K562 (cell line): ENCODE data around the gene ZNF343. TPM values are rescaled to one million over a fixed set of nuclear protein-coding genes. Genes with fewer than 3 reads are reported as not detected.

Source experiments
- ATAC-seq: fragments of 200-7000 bp; cut with Tn5 transposase; 3 replicates; pipeline ENCODE4 v1.9.1; 2020; ENCODE audit warnings: moderate library complexity
- BruUV-seq: library from RNA; stranded (reverse); fragments of 400-500 nt; replicated peaks from 2 replicates; lab custom pipeline; 2021; lab: Mats Ljungman, UMichigan
- CTCF ChIA-PET: fragments of 300-600 bp; formaldehyde crosslinking; extraction: SDS; loops from one replicate; lab custom pipeline; 2021; ENCODE audit warnings: low intra/inter-chr PET ratio; lab: Yijun Ruan, JAX
- POLR2A ChIA-PET: fragments of 300-600, 350-650 bp; sonication (Branson Sonifier 250); formaldehyde crosslinking; extraction: SDS; loops from one replicate; lab custom pipeline; 2021; ENCODE audit warnings: antibody characterized with exemption, inconsistent platforms; lab: Yijun Ruan, JAX
- DNase-seq, 4 experiments: peaks; one replicate each; pipeline versions ENCODE4 v3.0.0 to v3.0.0-alpha.2; 2011 to 2018; ENCODE audit warnings: low spot score in 3 of 4, mixed read lengths in 3 of 4; ENCODE audit errors: extremely low read depth in 1 of 4
- FAIRE-seq: peaks from 2 replicates; lab custom pipeline; 2011; peaks lifted over from hg19 to GRCh38; lab: Jason Lieb, UNC
- H2AFZ ChIP-seq: 2 replicates; pipeline ENCODE4 v1.6.0; 2011; ENCODE audit warnings: low read depth, low read length, control low read depth, inconsistent platforms
- H3K27ac ChIP-seq: fragments of 200-600 bp; 3 replicates; pipeline ENCODE4 v1.8.0; 2011; ENCODE audit warnings: low read depth, mild to moderate bottlenecking, control low read depth, inconsistent platforms, low read length, moderate library complexity, mixed read lengths; ENCODE audit errors: extremely low read depth
- H3K27me3 ChIP-seq, 2 experiments: fragments of 300-600 bp in 1 of 2; 2 replicates in 1 of 2; 3 replicates in 1 of 2; pipeline versions ENCODE4 v1.6.0 to v1.8.0; 2011; ENCODE audit warnings: inconsistent platforms in 2 of 2, low read length in 2 of 2, mild to moderate bottlenecking in 1 of 2, mixed read lengths in 1 of 2, moderate library complexity in 1 of 2; ENCODE audit not compliant: control insufficient read depth in 2 of 2, insufficient read depth in 2 of 2
- H3K36me3 ChIP-seq: fragments of 300-600 bp; 3 replicates; pipeline ENCODE4 v1.8.0; 2011; ENCODE audit warnings: mild to moderate bottlenecking, low read length, inconsistent platforms; ENCODE audit not compliant: control insufficient read depth, insufficient read depth
- H3K4me1 ChIP-seq, 2 experiments: fragments of 200-600 bp in 1 of 2; replicated peaks in 1 of 2; 2 replicates in 1 of 2; 3 replicates in 1 of 2; pipeline versions ENCODE4 v1.5.1 to v1.8.0; 2011; ENCODE audit warnings: inconsistent platforms in 2 of 2, low read length in 2 of 2, mild to moderate bottlenecking in 1 of 2, mixed read lengths in 1 of 2, moderate library complexity in 1 of 2; ENCODE audit not compliant: control insufficient read depth in 2 of 2, insufficient read depth in 2 of 2
- H3K4me2 ChIP-seq: 2 replicates; pipeline ENCODE4 v1.6.1; 2011; ENCODE audit warnings: low read length, control low read depth, inconsistent platforms, mixed read lengths; ENCODE audit not compliant: insufficient read depth
- H3K4me3 ChIP-seq: fragments of 200-600 bp; sonication (generic), shearing (Covaris generic); 2 replicates; pipeline ENCODE4 v1.5.1; 2016; ENCODE audit warnings: control low read depth, inconsistent platforms
- H3K79me2 ChIP-seq: fragments of 200-600 bp; 3 replicates; pipeline ENCODE4 v1.8.0; 2011; ENCODE audit warnings: low read length, inconsistent platforms; ENCODE audit not compliant: control insufficient read depth, insufficient read depth
- H3K9ac ChIP-seq, 2 experiments: 2 replicates each; pipeline versions ENCODE4 v1.6.0 to v1.6.1; 2011; ENCODE audit warnings: low read depth in 2 of 2, low read length in 2 of 2, control low read depth in 1 of 2, inconsistent platforms in 1 of 2, mild to moderate bottlenecking in 1 of 2, mixed read lengths in 1 of 2; ENCODE audit not compliant: insufficient read depth in 1 of 2
- H3K9me1 ChIP-seq: one replicate; pipeline ENCODE4 v1.6.0; 2011; ENCODE audit warnings: inconsistent platforms, mild to moderate bottlenecking, low read length, moderate library complexity; ENCODE audit not compliant: control insufficient read depth, insufficient read depth
- H3K9me3 ChIP-seq: replicated peaks from 2 replicates; pipeline ENCODE4 v1.5.1; 2011; ENCODE audit warnings: low read depth, low read length, inconsistent platforms; ENCODE audit not compliant: control insufficient read depth, insufficient read depth
- H4K20me1 ChIP-seq: replicated peaks from 2 replicates; pipeline ENCODE4 v1.6.1; 2011; ENCODE audit warnings: low read length, inconsistent platforms, mixed read lengths; ENCODE audit not compliant: control insufficient read depth, insufficient read depth
- FOS ChIP-seq: IDR thresholded peaks from 3 replicates; pipeline ENCODE4 v1.6.1; 2011; ENCODE audit not compliant: insufficient read length; ENCODE audit errors: extremely low read depth
- JUND ChIP-seq, 2 experiments: IDR thresholded peaks; 2 replicates in 1 of 2; 3 replicates in 1 of 2; pipeline ENCODE4 v1.6.1; 2011; ENCODE audit warnings: borderline replicate concordance in 2 of 2, low read depth in 2 of 2, low read length in 2 of 2, improper control_type of control experiment in 1 of 2, missing biosample characterization in 1 of 2, missing genetic modification characterization in 1 of 2, missing genetic modification reagents in 1 of 2
- PTBP1 ChIP-seq: fragments of 200-400 bp; formaldehyde crosslinking; IDR thresholded peaks from 2 replicates; pipeline ENCODE4 v1.6.1; 2017; ENCODE audit warnings: low read depth, low read length
- RBFOX2 ChIP-seq: fragments of 200-400 bp; formaldehyde crosslinking; IDR thresholded peaks from 2 replicates; pipeline ENCODE4 v1.6.1; 2017; ENCODE audit warnings: low read depth, mild to moderate bottlenecking, low read length, moderate library complexity
- SMAD4 ChIP-seq: fragments of 250-450 bp; sonication (Bioruptor Pico); conservative IDR thresholded peaks from 2 replicates; pipeline ENCODE4 v1.8.0; 2021; ENCODE audit warnings: inconsistent platforms, mild to moderate bottlenecking, moderate library complexity
- TFAM ChIP-seq: fragments of 250-450 bp; sonication (Bioruptor Pico); conservative IDR thresholded peaks from 2 replicates; pipeline ENCODE4 v1.5.0; 2021; ENCODE audit warnings: mild to moderate bottlenecking, moderate library complexity
- WGBS: fragments of 100-300 bp; shearing (Covaris generic); methylation state at CpG from one replicate; pipeline ENCODE4 v1.1.6; 2016; ENCODE audit warnings: low coverage, mixed read lengths; ENCODE audit not compliant: insufficient coverage; ENCODE audit errors: missing lambda C conversion rate; 5-methylcytosine and 5-hydroxymethylcytosine counted together
- in situ Hi-C: fragments of 300-500 bp; cut with MboI; formaldehyde crosslinking; loops from 4 replicates; pipeline ENCODE4 v1.15.0; 2018; ENCODE audit warnings: inconsistent platforms, mixed read lengths
- intact Hi-C: fragments of 100-400 bp; cut with micrococcal nuclease; formaldehyde crosslinking; loops from 2 replicates; pipeline ENCODE4 v1.14.2; 2022
- polyA plus RNA-seq, 8 experiments: library from polyadenylated mRNA; depleted of rRNA in 4 of 8; stranded (reverse) in 5 of 8; unstranded in 3 of 8; fragments of >200 nt; fragmentation: Nextera tagmentation in 2 of 8; fragmentation: Illumina TruSeq in 1 of 8; extraction: Ambion mirVana in 2 of 8; extraction: Trizol in 1 of 8; gene quantifications; 2 replicates each; pipeline versions ENCODE4 v1.2.1 to v1.2.3, GENCODE V29; 2011 to 2014; ENCODE audit warnings: inconsistent platforms in 1 of 8, missing spikeins in 1 of 8
- total RNA-seq, 7 experiments: library from RNA; depleted of rRNA in 6 of 7; stranded (reverse); fragments of >200 nt in 6 of 7; fragmentation: Illumina TruSeq in 2 of 7; extraction: Trizol in 2 of 7; gene quantifications; 2 replicates each; pipeline versions ENCODE4 v1.2.1 to v1.2.3, GENCODE V29; 2011 to 2021; ENCODE audit warnings: low replicate concordance in 1 of 7

ZNF343 gene
- total and polyA plus RNA-seq, 9 of the 15 experiments (the other 6 are each of a cell fraction or from before 2014, with no cell fraction given): 1.4 to 9.8 (median 6.4) TPM

DNA sequence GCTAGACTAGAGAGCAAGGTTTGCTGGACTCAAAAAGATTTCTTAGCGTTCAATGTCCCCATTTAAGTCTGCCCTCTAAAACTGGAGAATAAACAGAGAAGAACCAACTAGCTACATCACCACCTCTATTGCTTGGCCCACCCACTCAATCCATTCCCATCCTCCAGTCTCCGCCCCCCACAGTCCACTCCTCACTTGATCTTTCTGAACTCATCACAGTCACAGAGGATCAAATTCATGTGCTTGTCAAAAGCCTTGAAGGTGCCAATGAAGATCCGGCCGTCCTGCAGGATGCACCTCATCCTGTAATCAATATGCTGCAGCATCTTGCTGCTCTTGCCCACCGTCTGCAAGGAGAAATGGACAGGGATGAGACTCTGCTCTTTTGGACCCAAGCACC, 41.3 kb downstream of the ZNF343 start:
- peak; percentile 37 for TF ChIP-seq RBFOX2
- no peak for TF ChIP-seq SMAD4 (CRISPR knock-in tag)
- TF ChIP-seq FOS: no peak
- TF ChIP-seq PTBP1: no peak
- peak overlapping the region in 1 of 2 experiments; percentile 26; a peak in 1 of 4 replicates for H3K9ac ChIP-seq
- in situ Hi-C loops (loop anchor here (10.0 kb wide), 1 partner anchor 177 kb away; no protein-coding TSS in a partner anchor), intact Hi-C loops (loop anchor here (5.0 kb wide), 1 partner anchor 185 kb away; the partner anchor contains the start of gene NOP56)
- POLR2A ChIA-PET: interaction anchor here (0.6 to 2.1 kb wide), 9 partner anchors 8 to 200 kb away, joined by 3 to 9 read pairs (median 4); partner anchors contain the start of gene ZNF343
- H3K27me3 ChIP-seq: no peaks in the 10 kb centered on the region
- FAIRE-seq (no peak), DNase-seq (no peak), ATAC-seq (no peak)
- WGBS: 89% methylated on average over 4 of the region's 5 CpGs
- H3K4me2 ChIP-seq: no peak overlapping the region
- H3K9me1 ChIP-seq: peaks cover 10% of the 10 kb centered on the region
- no peak overlapping the region for H3K4me3 ChIP-seq
- no peak overlapping the region for H2AFZ ChIP-seq
- CTCF ChIA-PET: no interaction called here
- H4K20me1 ChIP-seq: peaks cover 35% of the 10 kb centered on the region
- H3K9me3 ChIP-seq: no peaks in the 10 kb centered on the region
- H3K36me3 ChIP-seq: peaks cover 74% of the 10 kb centered on the region
- H3K79me2 ChIP-seq: peaks cover 52% of the 10 kb centered on the region
- peaks cover 6 to 7% of the 10 kb centered on the region in 2 experiments; a peak in 4 of 5 replicates for H3K4me1 ChIP-seq
- BruUV-seq: no TSS peak
- H3K27ac ChIP-seq: no peak overlapping the region

GRCh38 chr20:2465100-2465499, 43.6 kb downstream of the ZNF343 start:
- H3K4me1 ChIP-seq: peaks cover 6 to 7% of the 10 kb centered on the region in 2 experiments; a peak in 4 of 5 replicates
- 100% methylated on average over 2 of the region's 6 CpGs for WGBS
- H3K4me3 ChIP-seq: no peak overlapping the region
- DNase-seq (no peak), FAIRE-seq (no peak), ATAC-seq (no peak)
- BruUV-seq: no TSS peak
- H3K27ac ChIP-seq: no peak overlapping the region
- peaks cover 47% of the 10 kb centered on the region for H3K79me2 ChIP-seq
- no peak overlapping the region for H3K9ac ChIP-seq
- H3K36me3 ChIP-seq: peaks cover 96% of the 10 kb centered on the region
- intact Hi-C loops (loop anchor here (5.0 kb wide), 1 partner anchor 187 kb away; the partner anchor contains the start of gene NOP56), in situ Hi-C loops (loop anchor here (10.0 kb wide), 1 partner anchor 180 kb away; no protein-coding TSS in a partner anchor)
- no peak for TF ChIP-seq TFAM (CRISPR knock-in tag)
- 0 out of 2 replicates have a peak, but pooled peaks have one; percentile 21 for TF ChIP-seq RBFOX2
- TF ChIP-seq JUND (IDR thresholded peaks at IDR 0.05; ENCODE audit: borderline replicate concordance, low read depth, low read length): no peak
- TF ChIP-seq JUND (tag; IDR thresholded peaks at IDR 0.05; ENCODE audit: borderline replicate concordance, low read depth, low read length): no peak
- CTCF ChIA-PET: no interaction called here
- peaks cover 10% of the 10 kb centered on the region for H3K9me1 ChIP-seq
- H3K9me3 ChIP-seq: no peaks in the 10 kb centered on the region
- no peak overlapping the region for H2AFZ ChIP-seq
- no peak overlapping the region for H3K4me2 ChIP-seq
- H3K27me3 ChIP-seq: no peaks in the 10 kb centered on the region
- POLR2A ChIA-PET: interaction anchor here (0.7 to 1.0 kb wide), 2 partner anchors 9 to 20 kb away, joined by 4 read pairs; no protein-coding TSS in a partner anchor
- peaks cover 34% of the 10 kb centered on the region for H4K20me1 ChIP-seq
